Measurements from ENCODE around the gene DCDC1.

DCDC1 gene

DNA sequence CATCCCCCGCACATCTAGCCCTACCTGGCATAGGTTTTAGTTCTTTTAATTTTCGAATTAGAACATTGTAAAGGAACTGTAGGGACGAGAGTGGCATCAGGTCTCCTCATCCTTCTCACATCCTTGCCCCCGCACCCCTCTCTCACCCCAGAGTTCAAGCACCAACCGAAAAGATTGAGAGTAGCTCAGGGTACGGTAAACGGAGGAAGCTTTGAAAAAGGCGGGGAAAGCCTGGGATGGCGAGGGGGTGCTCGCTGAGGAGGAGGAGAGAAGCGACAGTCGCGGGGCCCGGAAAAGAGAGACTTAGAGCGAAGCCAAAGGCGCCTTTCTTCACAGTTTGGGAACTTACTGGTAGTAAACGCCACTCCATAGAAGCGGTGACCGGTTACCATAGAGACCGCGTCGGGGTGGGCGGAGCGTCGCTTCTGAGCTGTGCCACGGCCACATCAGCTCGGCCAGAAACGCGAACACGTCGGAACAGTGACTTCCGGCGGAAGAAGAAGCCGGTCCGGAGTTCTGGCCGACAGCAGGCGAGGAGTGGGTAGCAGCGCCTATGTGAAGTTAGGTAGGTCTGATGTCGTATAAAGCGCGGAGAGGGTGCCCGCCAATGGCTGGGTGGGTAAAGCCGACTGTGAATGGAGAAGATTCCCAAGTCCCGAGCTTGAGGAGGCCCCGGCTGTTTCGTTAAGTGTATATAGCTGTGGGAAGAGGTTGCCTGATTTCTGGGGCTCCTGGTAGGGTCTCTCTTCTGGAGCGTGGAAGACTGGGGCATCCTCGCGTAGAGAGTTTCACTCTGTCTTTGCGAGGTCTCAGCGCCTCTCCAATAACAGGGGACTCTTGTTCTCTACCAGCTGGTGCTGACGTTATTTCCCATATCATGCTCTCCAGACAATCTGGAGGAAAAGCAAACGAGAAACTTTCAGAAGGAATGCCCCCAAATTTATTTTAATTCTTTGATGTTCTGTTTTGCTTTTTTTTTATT, at the start of gene DCDC1, which contains the start of gene DNAJC24:
DCDC1 (minus strand) TSS at position 392 of the 982 bp plus-strand sequence. CDS start 41,459 bp downstream, outside the sequence.
DNAJC24 (plus strand) TSS at position 513 of the 982 bp plus-strand sequence. CDS start 889 bp downstream, outside the sequence.
- peak; percentile 75 for DNase-seq (ENCODE audit: low read depth, low spot score)

GRCh38 chr11:31419138-31419537, 49.6 kb upstream of the DCDC1 start:
- DNase-seq (ENCODE audit: low read depth, low spot score): no peak

GRCh38 chr11:31417816-31418215, 48.3 kb upstream of the DCDC1 start:
- no peak for DNase-seq (ENCODE audit: low read depth, low spot score)

DNA sequence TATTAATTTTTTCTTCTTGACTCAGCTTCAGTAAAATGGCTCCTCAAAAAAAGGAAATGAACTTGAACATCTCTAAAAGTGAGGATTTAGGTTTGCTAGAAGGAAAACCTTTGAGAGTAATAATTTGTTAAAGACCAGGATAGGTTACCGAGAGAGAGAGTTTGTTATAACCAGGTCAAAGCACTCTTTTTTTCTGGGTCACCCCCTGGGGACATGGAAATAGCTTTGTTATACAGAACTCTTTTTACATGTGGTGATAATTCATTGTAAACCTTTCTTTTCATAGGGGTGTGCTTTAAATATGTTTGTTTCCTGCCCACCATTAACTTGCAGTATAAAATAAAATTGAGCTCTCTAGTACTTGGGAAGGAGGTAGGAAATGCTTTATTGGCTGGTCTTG, 47.8 kb upstream of the DCDC1 start:
- no peak for DNase-seq (ENCODE audit: low read depth, low spot score)

DNA sequence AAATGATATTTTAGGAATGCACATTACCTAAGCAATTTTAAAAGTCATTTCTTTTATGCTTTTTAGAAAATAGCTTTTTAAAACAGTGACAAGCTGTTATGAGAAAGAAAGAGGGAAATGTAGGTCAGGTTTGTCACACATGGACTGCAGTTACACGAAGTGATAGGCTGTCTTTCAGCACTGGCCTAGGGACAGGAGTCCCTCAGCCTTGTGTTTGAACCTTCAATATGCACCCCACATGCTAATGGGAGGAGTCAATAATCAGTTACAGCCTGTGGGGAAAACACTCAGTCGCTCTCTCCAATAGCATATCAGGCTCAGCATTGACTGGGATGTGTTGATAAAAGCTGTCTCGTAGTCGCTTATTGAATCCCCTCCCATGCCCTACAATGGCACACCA, 45.9 kb upstream of the DCDC1 start:
- DNase-seq (ENCODE audit: low read depth, low spot score): no peak

GRCh38 chr11:31414338-31414737, 44.8 kb upstream of the DCDC1 start:
- DNase-seq (ENCODE audit: low read depth, low spot score): no peak

GRCh38 chr11:31412946-31413345, 43.4 kb upstream of the DCDC1 start:
- DNase-seq (ENCODE audit: low read depth, low spot score): no peak

DNA sequence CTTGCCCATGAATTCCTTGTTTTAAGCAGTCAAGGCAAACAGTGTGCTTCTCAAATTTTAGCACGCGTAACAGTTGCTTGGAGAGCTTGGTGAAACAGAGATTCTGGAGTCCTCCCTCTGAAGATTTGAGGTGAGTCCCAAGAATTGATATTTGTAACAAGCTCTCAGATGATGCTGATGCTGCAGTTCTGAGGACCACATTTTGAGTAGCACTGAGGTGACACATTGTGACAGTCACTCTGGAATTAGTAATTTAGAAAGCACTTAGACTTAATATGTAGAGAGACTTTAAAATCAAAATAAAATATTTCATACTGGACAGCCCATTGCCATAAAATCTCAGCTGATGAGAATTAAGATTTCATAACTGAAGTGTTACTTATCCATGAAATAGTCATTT, 38.7 kb upstream of the DCDC1 start:
- DNase-seq (ENCODE audit: low read depth, low spot score): no peak

GRCh38 chr11:31404614-31405013, 35.1 kb upstream of the DCDC1 start:
- no peak for DNase-seq (ENCODE audit: low read depth, low spot score)

GRCh38 chr11:31397239-31397834, 27.8 kb upstream of the DCDC1 start:
- DNase-seq (ENCODE audit: low read depth, low spot score): no peak

DNA sequence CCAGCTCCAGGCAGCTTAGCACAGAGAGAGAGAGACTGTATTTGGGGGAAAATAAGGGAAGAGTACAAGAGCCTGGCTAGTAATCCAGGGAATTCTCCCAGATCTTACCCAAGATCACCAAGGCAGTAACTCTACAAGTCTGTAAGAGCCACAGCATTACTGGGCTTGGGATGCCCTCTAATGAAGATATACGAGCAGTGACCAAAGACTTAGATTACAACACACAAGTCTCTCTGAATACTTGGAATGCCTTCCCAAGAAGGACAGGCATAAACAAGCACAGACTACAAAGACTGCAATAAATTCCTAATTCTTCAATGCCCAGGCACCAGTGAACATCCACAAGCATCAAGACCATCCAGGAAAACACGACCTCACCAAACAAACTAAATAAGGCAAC, 17.8 kb upstream of the DCDC1 start:
- DNase-seq (ENCODE audit: low read depth, low spot score): no peak

GRCh38 chr11:31383116-31383515, 13.6 kb upstream of the DCDC1 start:
- no peak for DNase-seq (ENCODE audit: low read depth, low spot score)

DNA sequence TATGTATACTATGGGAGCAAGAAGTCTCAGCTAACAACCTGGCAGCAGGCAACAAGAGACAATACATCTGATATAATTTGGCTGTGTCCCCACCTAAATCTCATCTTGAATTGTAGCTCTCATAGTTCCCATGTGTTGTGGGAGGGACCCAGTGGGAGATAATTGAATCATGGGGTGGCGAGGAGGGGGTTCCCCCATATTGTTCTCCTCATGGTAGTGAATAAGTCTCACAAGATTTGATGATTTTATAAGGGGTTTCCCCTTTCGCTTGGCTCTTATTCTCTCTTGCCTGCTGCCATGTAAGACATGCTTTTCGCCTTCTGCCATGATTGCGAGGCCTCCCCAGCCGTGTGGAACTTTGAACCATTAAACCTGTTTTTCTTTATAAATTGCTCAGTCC, 6.3 kb upstream of the DCDC1 start:
- no peak for DNase-seq (ENCODE audit: low read depth, low spot score)

- DNase-seq (ENCODE audit: low read depth, low spot score): no peak
These were observed 2.7 kb downstream of the DCDC1 start for GRCh38 chr11:31366795-31367194.

GRCh38 chr11:31361743-31362142, 7.8 kb downstream of the DCDC1 start:
- no peak for DNase-seq (ENCODE audit: low read depth, low spot score)

DNA sequence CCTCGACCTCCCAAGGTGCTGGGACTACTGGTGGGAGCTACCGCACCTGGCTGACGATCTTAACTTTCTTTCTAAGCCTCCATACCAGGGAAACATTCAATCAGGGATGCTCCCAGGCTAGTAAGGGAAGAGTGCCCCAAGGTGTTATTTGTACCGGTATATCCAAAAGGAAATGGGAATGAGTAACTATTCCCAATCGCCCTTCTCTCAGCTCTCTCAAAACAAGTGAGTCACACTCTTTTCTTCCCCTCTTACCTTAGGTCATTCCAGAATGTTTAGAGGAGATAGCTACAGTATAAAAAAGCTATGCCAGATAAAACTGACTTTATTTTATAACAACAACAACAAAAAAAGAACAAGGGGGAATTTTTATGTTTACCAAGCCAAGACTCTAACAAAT, 13.7 kb downstream of the DCDC1 start:
- DNase-seq (ENCODE audit: low read depth, low spot score): no peak

DNA sequence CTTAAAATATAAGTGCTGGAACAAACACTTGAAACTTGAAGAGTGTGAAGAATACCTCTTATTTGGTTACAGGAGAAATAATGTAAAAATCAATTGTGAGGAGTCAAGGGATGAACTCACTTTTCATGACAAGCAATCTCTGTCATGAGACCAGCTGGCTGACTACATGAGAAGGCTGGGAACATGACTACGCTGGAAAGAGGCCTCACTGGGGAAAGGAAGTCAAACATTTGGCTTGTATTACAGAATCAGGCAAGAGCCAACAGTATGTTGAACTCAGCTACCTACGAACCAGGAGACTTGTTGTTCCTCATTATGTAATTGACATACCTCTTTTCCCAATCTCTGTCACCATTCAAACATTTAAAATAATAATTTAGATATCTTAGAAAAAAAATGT, 14.4 kb downstream of the DCDC1 start:
- DNase-seq (ENCODE audit: low read depth, low spot score): no peak

GRCh38 chr11:31351168-31351567, 18.4 kb downstream of the DCDC1 start:
- no peak for DNase-seq (ENCODE audit: low read depth, low spot score)

GRCh38 chr11:31340903-31341572, 28.5 kb downstream of the DCDC1 start:
- DNase-seq (ENCODE audit: low read depth, low spot score): no peak

- no peak for DNase-seq (ENCODE audit: low read depth, low spot score)
These were observed 31.7 kb downstream of the DCDC1 start for GRCh38 chr11:31337806-31338205.

- no peak for DNase-seq (ENCODE audit: low read depth, low spot score)
These were observed 40.8 kb downstream of the DCDC1 start for GRCh38 chr11:31328697-31329096.

DNA sequence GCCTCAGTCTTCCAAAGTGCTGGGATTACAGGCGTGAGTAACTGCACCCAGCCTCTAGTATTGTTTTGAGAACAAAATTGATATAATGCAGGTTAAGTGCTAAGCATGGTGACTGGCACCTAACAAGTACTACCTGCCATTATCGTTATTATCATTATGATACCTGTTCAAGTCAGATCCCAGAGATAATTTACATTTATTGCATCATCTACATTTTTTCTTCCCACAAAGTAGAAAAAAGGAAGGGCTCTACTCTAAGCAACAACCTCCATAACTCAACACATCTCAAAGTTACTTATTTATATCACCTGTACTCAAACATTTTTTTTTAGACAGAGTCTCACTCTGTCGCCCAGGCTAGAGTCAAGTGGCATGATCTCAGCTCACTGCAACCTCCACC, 42.1 kb downstream of the DCDC1 start:
- no peak for DNase-seq (ENCODE audit: low read depth, low spot score)
